ENCODE results near the gene UCMA. TPM values are rescaled to one million over a fixed set of nuclear protein-coding genes. Genes with fewer than 3 reads are reported as not detected.

The UCMA gene
- total RNA-seq, 8 experiments from 2014 or later, result not detected

- in situ Hi-C loops (cut with MboI; ENCODE audit: low pct_unique_long_range_greater_than_20kb in 2 of 9, low sequenced_read_pairs in 9 of 9, unreplicated experiment in 9 of 9), result no loop called here
Observed at GRCh38 chr10:13195016-13195415, 39.2 kb downstream of the UCMA start.

DNA sequence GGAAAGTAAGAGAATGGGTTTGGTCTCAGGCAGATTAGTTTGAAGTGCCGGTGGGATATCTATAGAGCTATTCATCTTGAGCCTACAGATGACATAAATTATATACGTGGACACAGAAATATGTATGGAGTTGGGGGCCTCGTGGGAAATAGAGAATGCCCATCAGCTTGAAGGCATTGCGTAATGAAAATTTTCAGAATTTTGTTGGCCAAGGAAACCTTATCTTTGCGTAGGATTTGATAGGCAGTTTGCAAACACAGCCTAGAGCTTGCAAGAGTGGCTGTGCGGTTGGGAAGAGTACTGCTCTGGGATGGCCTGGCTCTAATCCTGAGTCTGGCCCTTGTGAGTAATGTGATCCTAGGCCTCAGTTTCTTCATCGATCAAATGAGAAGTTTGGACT lies 40.5 kb downstream of the UCMA start:
- ATAC-seq (replicated peaks in 6 of 8), result no peak
- H3K4me1 ChIP-seq (replicated peaks in 1 of 2), result no peaks in the 10 kb centered on the region
- H3K4me3 ChIP-seq, result no peak overlapping the region
- no peak overlapping the region for H3K27ac ChIP-seq
- 77 to 100% (median 94%) methylated on average over 1 to 5 of the region's 7 CpGs; no CpG with 5 or more reads in 2 of the 10 experiments for WGBS, 10 experiments
- in situ Hi-C loops (cut with MboI; ENCODE audit: low pct_unique_long_range_greater_than_20kb in 2 of 9, low sequenced_read_pairs in 9 of 9, unreplicated experiment in 9 of 9), result no loop called here

More at GRCh38 chr10:13195016-13195415, 39.2 kb downstream of the UCMA start:
- ATAC-seq (replicated peaks in 6 of 8), result no peak
- no peak overlapping the region for H3K4me3 ChIP-seq
- H3K27ac ChIP-seq, result no peak overlapping the region
- no peaks in the 10 kb centered on the region for H3K4me1 ChIP-seq (replicated peaks in 1 of 2)
- 75 to 100% (median 93%) methylated on average over 1 to 5 of the region's 6 CpGs for WGBS, 10 experiments

GRCh38 chr10:13191362-13191761 lies 42.8 kb downstream of the UCMA start:
- Histone ChIP-seq H3K27ac (no peak overlapping the region), H3K4me1 (replicated peaks in 1 of 2) (no peaks in the 10 kb centered on the region), H3K4me3 (no peak overlapping the region)
- ATAC-seq (replicated peaks in 6 of 8), result no peak
- WGBS, 10 experiments, result 92 to 100% (median 100%) methylated on average over 1 to 5 of the region's 5 CpGs; no CpG with 5 or more reads in 1 of the 10 experiments
- in situ Hi-C loops (cut with MboI; ENCODE audit: low pct_unique_long_range_greater_than_20kb in 2 of 9, low sequenced_read_pairs in 9 of 9, unreplicated experiment in 9 of 9), result no loop called here

- ATAC-seq (replicated peaks in 6 of 8), result no peak
- Histone ChIP-seq H3K4me3 (no peak overlapping the region), H3K27ac (no peak overlapping the region), H3K4me1 (replicated peaks in 1 of 2) (no peaks in the 10 kb centered on the region)
- in situ Hi-C loops (cut with MboI; ENCODE audit: low pct_unique_long_range_greater_than_20kb in 2 of 9, low sequenced_read_pairs in 9 of 9, unreplicated experiment in 9 of 9), result no loop called here
- WGBS, 10 experiments, result 44 to 100% (median 96%) methylated on average over 1 to 3 of the region's 3 CpGs
Observed at GRCh38 chr10:13190816-13191215, 43.4 kb downstream of the UCMA start.

DNA sequence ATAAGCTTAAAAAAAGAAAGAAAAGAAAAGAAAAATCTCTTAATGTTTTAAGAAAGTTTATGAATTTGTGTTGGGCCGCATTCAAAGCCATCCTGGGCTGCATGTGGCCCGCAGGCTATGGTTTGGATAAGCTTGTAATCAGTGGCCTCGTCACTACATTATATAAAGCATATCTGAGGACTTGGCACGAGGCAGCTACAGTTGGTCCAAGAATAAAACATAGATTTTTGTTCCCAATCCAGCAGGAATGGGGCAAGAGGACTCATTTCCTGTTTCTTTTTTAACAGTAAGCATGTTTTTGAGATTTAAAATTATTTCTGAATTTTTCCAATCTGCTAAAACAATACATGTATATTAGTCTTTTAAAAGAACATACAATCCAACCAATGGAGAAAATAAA lies 44.2 kb downstream of the UCMA start:
- ATAC-seq (replicated peaks in 6 of 8), result no peak
- no peaks in the 10 kb centered on the region for H3K4me1 ChIP-seq (replicated peaks in 1 of 2)
- WGBS, 10 experiments, result 54 to 100% (median 92%) methylated on average over 1 to 4 of the region's 4 CpGs; no CpG with 5 or more reads in 4 of the 10 experiments
- in situ Hi-C loops (cut with MboI; ENCODE audit: low pct_unique_long_range_greater_than_20kb in 2 of 9, low sequenced_read_pairs in 9 of 9, unreplicated experiment in 9 of 9), result no loop called here
- H3K4me3 ChIP-seq, result no peak overlapping the region
- H3K27ac ChIP-seq, result no peak overlapping the region

DNA sequence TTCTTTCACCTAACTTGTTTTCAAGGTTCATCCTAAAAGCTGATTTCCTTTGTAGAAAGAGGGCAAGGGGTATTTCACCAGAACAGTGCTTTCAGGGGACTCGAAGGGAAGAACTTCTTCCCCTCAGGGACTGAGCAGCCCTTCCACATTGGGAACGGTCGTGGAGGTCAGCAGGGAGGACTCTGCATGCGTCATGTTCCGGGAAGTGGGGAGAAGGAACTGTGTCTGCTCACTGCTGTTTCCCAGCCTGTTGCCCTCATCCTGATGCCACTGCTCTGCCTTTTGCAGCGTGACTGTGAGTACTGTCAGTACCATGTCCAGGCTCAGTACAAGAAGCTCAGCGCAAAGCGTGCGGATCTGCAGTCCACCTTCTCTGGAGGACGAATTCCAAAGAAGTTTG lies 45.6 kb downstream of the UCMA start:
- WGBS, 10 experiments, result 91 to 97% (median 94%) methylated on average over 4 to 8 of the region's 10 CpGs; no CpG with 5 or more reads in 5 of the 10 experiments
- ATAC-seq (replicated peaks in 6 of 8), result no peak
- Histone ChIP-seq H3K4me3 (no peak overlapping the region), H3K4me1 (replicated peaks in 1 of 2) (no peaks in the 10 kb centered on the region), H3K27ac (no peak overlapping the region)
- in situ Hi-C loops (cut with MboI; ENCODE audit: low pct_unique_long_range_greater_than_20kb in 2 of 9, low sequenced_read_pairs in 9 of 9, unreplicated experiment in 9 of 9), result no loop called here

DNA sequence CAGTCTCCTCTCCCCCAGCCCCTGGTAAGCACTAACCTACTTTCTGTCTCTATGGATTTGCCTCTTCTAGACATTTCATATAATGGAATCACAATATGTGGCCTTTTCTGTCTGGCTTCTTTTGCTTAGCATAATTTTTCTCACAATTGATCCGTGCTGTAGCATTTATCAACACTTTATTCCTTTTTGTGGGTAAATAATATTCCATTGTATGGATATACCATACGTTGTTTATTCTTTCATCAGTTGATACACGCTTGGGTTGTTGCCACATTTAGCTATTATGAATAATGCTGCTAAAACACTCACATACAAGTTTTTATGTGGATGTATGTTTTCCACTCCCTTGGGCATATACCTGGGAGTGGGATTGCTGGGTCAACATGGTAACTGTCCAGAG lies 47.0 kb downstream of the UCMA start:
- no peak for ATAC-seq (replicated peaks in 6 of 8)
- in situ Hi-C loops (cut with MboI; ENCODE audit: low pct_unique_long_range_greater_than_20kb in 2 of 9, low sequenced_read_pairs in 9 of 9, unreplicated experiment in 9 of 9), result no loop called here
- Histone ChIP-seq H3K4me1 (replicated peaks in 1 of 2) (no peaks in the 10 kb centered on the region), H3K4me3 (no peak overlapping the region), H3K27ac (no peak overlapping the region)
- WGBS, 10 experiments, result 79 to 100% (median 98%) methylated on average over 1 to 3 of the region's 3 CpGs; no CpG with 5 or more reads in 2 of the 10 experiments

DNA sequence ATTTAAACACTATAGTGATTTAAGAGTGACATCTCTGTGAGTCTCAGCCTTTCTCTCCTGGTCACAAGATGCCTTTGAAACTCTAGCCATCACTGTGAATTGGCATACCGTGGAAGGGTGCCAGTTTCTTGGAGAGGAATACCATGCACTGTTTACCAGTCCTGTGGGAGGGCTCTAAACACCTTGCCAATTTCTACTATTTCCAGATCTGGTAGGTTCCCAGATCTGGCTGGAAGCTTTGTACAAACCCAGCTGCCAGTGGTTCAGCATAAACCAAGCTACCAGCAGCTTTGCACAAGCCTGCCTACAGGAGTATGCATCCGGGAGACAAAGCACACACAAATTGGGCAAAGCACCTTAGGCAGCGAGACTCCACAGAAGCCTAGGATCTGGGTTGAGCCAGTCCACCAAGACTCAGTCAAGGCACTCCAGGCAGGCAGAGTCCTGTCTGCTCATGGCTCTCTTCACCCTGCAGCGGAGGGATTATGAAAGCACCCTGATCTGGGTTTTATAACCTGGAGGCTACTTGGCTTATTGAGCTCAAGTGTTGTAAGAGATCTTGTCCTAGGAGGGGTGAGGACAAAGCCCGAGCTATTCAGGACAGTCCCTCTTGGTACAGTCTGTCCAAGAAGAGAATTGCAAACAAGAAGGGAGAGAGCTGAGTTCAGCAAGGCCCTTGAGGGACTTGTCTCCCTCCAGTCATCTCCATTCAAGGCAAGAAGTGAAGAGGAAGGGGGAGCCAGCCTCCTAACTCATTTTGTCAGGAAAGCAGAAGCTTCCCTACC lies 49.3 kb downstream of the UCMA start:
- no peaks in the 10 kb centered on the region for H3K4me1 ChIP-seq (replicated peaks in 1 of 2)
- no peak overlapping the region for H3K4me3 ChIP-seq
- peak in 1 of 8 experiments; percentile 60 for ATAC-seq (replicated peaks in 6 of 8)
- no peak overlapping the region for H3K27ac ChIP-seq
- WGBS, 10 experiments, result 95 to 100% (median 100%) methylated on average over 1 to 3 of the region's 5 CpGs; no CpG with 5 or more reads in 3 of the 10 experiments
- in situ Hi-C loops (cut with MboI; ENCODE audit: low pct_unique_long_range_greater_than_20kb in 2 of 9, low sequenced_read_pairs in 9 of 9, unreplicated experiment in 9 of 9), result no loop called here

DNA sequence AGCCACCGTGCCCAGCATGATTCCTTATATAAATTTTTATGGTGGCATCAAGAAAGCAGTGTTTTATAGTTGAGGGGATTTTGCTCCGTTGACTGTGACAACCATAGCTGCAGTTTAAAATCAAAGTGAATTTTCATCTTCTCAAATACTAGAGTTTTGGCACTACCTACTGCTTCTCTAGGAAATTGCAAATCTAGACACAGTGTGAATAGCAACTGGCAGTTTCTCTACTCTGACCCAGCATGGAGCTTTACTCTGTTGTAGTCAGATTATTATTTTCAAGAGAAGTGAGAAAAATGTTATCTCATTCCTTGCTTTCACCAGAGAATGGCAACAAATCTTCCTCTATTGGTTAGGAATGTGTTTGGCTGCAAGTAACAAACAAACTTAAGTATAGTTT lies 49.9 kb downstream of the UCMA start:
- 58 to 100% (median 86%) methylated on average over 1 to 2 of the region's 2 CpGs; no CpG with 5 or more reads in 4 of the 10 experiments for WGBS, 10 experiments
- Histone ChIP-seq H3K27ac (no peak overlapping the region), H3K4me3 (no peak overlapping the region), H3K4me1 (replicated peaks in 1 of 2) (no peaks in the 10 kb centered on the region)
- ATAC-seq (replicated peaks in 6 of 8), result no peak
- in situ Hi-C loops (cut with MboI; ENCODE audit: low pct_unique_long_range_greater_than_20kb in 2 of 9, low sequenced_read_pairs in 9 of 9, unreplicated experiment in 9 of 9), result no loop called here

DNA sequence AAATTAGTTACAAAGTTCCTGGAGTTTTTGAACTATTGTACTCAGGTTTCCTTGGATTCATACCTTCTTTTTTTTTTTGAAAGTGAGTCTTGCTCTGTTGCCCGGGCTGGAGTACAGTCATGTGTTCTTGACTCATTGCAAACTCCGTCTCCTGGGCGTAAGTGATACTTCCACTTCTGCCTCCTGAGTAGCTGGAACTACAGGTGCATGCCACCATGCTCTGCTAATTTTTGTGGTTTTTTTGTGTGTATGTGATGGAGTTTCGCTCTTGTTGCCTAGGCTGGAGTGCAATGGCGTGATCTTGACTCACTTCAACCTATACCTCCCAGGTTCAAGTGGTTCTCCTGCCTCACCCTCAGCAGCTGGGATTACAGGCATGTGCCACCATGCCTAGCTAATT lies 50.5 kb downstream of the UCMA start:
- no peak for ATAC-seq (replicated peaks in 6 of 8)
- WGBS, 10 experiments, result 89 to 100% (median 97%) methylated on average over 1 to 5 of the region's 5 CpGs; no CpG with 5 or more reads in 1 of the 10 experiments
- H3K4me1 ChIP-seq (replicated peaks in 1 of 2), result no peaks in the 10 kb centered on the region
- in situ Hi-C loops (cut with MboI; ENCODE audit: low pct_unique_long_range_greater_than_20kb in 2 of 9, low sequenced_read_pairs in 9 of 9, unreplicated experiment in 9 of 9), result no loop called here
- no peak overlapping the region for H3K4me3 ChIP-seq
- no peak overlapping the region for H3K27ac ChIP-seq

- 60 to 100% (median 100%) methylated on average over 1 of the region's 1 CpG; no CpG with 5 or more reads in 3 of the 10 experiments for WGBS, 10 experiments
- Histone ChIP-seq H3K27ac (no peak overlapping the region), H3K4me3 (no peak overlapping the region), H3K4me1 (replicated peaks in 1 of 2) (no peaks in the 10 kb centered on the region)
- ATAC-seq (replicated peaks in 6 of 8), result no peak
- in situ Hi-C loops (cut with MboI; ENCODE audit: low pct_unique_long_range_greater_than_20kb in 2 of 9, low sequenced_read_pairs in 9 of 9, unreplicated experiment in 9 of 9), result no loop called here
Observed at GRCh38 chr10:13182424-13182823, 51.8 kb downstream of the UCMA start.

DNA sequence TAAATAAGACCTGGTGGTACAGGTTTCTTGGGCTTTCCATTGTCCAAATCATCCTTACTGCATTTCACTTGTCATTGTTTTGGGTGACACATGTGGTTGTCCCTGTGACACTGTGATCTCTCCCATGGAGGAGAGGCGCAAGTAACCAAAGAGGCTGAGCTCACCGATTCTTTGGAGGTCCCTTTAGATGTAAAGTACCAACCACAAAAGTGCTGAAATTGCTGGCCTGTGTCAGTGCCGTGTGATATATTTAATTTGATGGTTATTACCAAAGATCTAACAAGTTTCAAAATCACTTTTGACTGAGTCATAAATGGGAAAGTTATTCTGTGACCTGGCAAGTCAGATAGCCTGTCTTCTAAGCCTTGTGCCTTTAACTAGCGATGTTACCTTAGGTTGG lies 53.4 kb downstream of the UCMA start:
- WGBS, 10 experiments, result 83 to 100% (median 100%) methylated on average over 2 to 4 of the region's 4 CpGs; no CpG with 5 or more reads in 3 of the 10 experiments
- no peak for ATAC-seq (replicated peaks in 6 of 8)
- in situ Hi-C loops (cut with MboI; ENCODE audit: low pct_unique_long_range_greater_than_20kb in 2 of 9, low sequenced_read_pairs in 9 of 9, unreplicated experiment in 9 of 9), result no loop called here

DNA sequence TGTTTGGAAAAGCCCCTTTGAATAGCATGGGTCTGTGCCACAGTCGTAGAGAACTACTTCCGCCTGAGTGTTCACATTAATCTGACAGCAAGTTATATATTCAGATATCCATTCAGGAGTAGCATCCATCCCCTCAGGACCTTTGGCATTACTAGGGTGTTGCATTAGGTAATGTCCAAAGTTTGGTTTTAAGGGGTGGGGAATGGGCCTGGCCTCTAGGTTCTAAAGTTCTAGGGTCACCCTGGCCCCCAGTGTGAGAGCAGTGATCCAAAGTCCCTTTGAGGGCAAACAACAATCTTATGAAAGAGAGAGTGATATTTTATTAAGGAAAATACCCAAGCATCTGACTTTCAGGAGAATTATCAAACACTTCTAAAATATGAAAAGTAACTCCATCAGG lies 60.6 kb downstream of the UCMA start:
- Histone ChIP-seq H3K4me3 (no peak overlapping the region), H3K4me1 (replicated peaks in 1 of 2) (no peaks in the 10 kb centered on the region), H3K27ac (no peak overlapping the region)
- ATAC-seq (replicated peaks in 6 of 8), result no peak
- 60 to 100% (median 100%) methylated on average over 1 to 2 of the region's 2 CpGs; no CpG with 5 or more reads in 5 of the 10 experiments for WGBS, 10 experiments
- in situ Hi-C loops (cut with MboI; ENCODE audit: low pct_unique_long_range_greater_than_20kb in 2 of 9, low sequenced_read_pairs in 9 of 9, unreplicated experiment in 9 of 9), result loop anchor here in 1 of 9 experiments (25.0 kb wide), 1 partner anchor 139 kb away; the partner anchor contains the start of gene PHYH

More for the DNA sequence above, 53.4 kb downstream of the UCMA start:
- Histone ChIP-seq H3K4me3 (no peak overlapping the region), H3K27ac (no peak overlapping the region), H3K4me1 (replicated peaks in 1 of 2) (no peaks in the 10 kb centered on the region)

All from motor neuron (in vitro differentiated cells).